ENCODE measurements around the gene OBSCN.

Gene OBSCN

GRCh38 chr1:228363686-228364067 is 155.8 kb downstream of the OBSCN start:
- in situ Hi-C loops (cut with HindIII; ENCODE audit: low sequenced_read_pairs): no loop called here

- in situ Hi-C loops (cut with HindIII; ENCODE audit: low sequenced_read_pairs): no loop called here
Observed at GRCh38 chr1:228364068-228364705, 156.3 kb downstream of the OBSCN start.

DNA sequence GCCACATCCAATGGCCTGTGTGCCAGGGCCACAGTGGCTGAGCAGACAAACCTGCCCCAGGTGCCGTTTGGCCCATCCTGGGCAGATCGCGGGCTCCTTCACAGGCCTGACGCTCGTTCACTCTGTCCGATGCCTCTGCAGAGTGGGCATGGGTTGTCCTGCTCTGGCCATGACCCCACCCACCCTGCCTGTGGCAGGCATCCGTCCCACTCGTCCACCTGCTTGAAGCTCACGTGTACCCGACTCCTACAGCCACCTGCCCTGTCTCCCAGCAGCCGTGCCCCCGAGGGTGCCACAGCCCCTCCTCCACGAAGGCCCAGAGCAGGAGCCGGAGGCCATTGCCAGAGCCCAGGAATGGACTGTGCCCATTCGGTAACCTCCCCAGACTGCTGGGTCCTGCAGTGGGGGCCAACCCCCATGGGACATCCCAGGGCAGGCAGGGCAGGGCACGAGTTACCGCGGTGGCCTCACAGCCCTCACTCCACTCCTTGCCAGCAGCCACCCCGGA is 156.9 kb downstream of the OBSCN start:
- in situ Hi-C loops (cut with HindIII; ENCODE audit: low sequenced_read_pairs): no loop called here

GRCh38 chr1:228365271-228366061 is 157.6 kb downstream of the OBSCN start:
- in situ Hi-C loops (cut with HindIII; ENCODE audit: low sequenced_read_pairs): no loop called here

DNA sequence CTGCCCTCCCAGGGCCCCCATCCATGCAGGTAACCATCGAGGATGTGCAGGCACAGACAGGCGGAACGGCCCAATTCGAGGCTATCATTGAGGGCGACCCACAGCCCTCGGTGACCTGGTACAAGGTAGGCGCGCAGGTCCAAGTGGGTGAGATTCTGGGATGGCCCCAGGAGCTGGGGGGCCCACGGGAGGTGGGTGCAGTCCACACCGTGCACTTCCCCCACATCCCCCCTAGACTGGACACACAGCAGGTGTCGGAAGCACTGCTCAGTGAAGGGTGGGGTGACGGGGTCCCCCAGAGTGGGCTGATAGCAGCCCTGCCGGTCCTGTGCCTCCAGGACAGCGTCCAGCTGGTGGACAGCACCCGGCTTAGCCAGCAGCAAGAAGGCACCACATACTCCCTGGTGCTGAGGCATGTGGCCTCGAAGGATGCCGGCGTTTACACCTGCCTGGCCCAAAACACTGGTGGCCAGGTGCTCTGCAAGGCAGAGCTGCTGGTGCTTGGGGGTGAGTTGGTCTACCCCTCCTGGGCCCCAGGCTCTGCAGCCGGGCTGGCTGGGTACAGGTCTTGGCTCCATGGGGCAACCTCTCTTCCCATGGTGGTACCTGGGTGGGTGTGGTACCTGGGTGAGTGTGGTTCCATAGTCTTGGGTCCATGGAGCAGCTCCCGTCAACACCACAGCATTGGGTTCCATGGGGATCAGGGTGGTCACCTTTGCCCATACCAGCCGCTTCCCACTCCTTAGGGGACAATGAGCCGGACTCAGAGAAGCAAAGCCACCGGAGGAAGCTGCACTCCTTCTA is 158.4 kb downstream of the OBSCN start:
- in situ Hi-C loops (cut with HindIII; ENCODE audit: low sequenced_read_pairs): no loop called here

DNA sequence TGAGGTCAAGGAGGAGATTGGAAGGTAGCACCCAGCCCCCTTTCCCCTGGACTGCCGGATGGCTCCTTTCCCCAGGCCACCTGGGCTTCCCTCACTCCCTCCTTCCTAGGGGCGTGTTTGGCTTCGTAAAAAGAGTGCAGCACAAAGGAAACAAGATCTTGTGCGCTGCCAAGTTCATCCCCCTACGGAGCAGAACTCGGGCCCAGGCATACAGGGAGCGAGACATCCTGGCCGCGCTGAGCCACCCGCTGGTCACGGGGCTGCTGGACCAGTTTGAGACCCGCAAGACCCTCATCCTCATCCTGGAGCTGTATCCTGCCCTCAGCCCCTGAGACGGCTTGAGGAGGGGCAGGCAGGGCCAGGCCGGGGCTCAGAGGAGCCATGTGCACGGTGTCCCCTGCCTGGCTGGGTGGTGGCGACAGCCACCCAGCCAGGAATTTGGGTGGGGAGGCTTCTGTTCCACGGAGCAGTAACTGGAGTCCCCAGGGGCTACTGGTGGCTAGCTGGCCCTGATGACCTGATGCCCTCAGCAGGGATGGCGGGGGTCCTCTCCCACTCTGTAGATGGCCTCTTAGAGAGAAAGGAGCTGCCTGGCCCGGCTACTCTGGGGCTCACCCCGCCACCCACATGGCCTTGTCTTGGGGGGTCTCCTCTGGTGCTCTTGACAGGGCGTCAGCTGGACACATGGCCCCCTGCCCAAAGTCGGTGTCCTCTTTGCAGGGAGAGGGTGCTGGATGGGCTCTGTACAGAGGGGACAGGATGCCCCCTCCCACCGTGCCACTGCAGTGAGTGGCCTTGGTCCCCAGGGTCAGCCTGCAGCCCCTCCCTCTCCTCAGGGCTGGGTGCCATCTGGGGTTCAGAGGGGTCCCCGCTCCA is 159.3 kb downstream of the OBSCN start:
- in situ Hi-C loops (cut with HindIII; ENCODE audit: low sequenced_read_pairs): no loop called here

- in situ Hi-C loops (cut with HindIII; ENCODE audit: low sequenced_read_pairs): no loop called here
Observed at GRCh38 chr1:228367798-228368791, 160.3 kb downstream of the OBSCN start.

DNA sequence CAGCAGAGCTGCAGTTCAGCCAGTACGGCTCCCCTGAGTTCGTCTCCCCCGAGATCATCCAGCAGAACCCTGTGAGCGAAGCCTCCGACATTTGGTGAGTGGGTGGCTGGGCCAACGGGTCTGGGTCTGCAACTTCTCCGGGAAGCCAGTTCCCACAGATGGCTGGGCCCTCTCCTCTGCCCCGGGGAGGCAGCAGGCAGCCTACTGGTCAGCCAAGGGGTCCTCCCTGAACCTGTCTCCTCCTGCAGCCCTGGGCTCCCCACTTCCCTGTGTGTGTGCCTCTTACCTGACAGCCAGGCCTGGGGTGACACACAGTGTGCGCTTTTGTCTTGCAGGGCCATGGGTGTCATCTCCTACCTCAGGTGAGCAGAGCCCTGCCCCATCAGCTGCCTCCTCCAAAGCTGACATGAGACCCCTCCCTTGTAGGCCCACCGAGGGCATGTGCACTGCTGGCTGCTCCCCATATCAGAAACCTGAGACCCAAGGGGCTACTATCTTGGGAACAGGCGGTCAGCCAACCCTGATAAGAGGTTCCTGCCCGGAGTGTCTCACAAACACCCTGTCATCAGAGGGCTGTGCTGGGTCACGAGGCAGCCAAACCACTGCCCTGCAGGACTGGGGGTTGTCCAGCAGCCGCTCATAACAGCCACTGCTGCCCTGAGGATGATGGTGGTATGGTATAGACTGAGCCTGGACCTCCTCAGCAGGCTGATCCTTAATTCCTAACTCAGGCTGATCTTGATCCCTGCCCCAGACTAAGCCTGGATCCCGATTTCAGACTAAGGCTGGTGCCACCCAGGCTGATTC is 161.2 kb downstream of the OBSCN start:
- in situ Hi-C loops (cut with HindIII; ENCODE audit: low sequenced_read_pairs): no loop called here

- in situ Hi-C loops (cut with HindIII; ENCODE audit: low sequenced_read_pairs): no loop called here
Observed at GRCh38 chr1:228369608-228370438, 162.0 kb downstream of the OBSCN start.

GRCh38 chr1:228370439-228370940 is 162.6 kb downstream of the OBSCN start:
- in situ Hi-C loops (cut with HindIII; ENCODE audit: low sequenced_read_pairs): no loop called here

GRCh38 chr1:228370941-228371740 is 163.3 kb downstream of the OBSCN start:
- in situ Hi-C loops (cut with HindIII; ENCODE audit: low sequenced_read_pairs): no loop called here

GRCh38 chr1:228371741-228372182 is 163.9 kb downstream of the OBSCN start:
- in situ Hi-C loops (cut with HindIII; ENCODE audit: low sequenced_read_pairs): no loop called here

DNA sequence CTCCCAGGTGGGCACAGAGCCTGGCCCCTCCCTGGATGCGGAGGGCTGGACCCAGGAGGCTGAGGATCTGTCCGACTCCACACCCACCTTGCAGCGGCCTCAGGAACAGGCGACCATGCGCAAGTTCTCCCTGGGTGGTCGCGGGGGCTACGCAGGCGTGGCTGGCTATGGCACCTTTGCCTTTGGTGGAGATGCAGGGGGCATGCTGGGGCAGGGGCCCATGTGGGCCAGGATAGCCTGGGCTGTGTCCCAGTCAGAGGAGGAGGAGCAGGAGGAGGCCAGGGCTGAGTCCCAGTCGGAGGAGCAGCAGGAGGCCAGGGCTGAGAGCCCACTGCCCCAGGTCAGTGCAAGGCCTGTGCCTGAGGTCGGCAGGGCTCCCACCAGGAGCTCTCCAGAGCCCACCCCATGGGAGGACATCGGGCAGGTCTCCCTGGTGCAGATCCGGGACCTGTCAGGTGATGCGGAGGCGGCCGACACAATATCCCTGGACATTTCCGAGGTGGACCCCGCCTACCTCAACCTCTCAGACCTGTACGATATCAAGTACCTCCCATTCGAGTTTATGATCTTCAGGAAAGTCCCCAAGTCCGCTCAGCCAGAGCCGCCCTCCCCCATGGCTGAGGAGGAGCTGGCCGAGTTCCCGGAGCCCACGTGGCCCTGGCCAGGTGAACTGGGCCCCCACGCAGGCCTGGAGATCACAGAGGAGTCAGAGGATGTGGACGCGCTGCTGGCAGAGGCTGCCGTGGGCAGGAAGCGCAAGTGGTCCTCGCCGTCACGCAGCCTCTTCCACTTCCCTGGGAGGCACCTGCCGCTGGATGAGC is 164.5 kb downstream of the OBSCN start:
- in situ Hi-C loops (cut with HindIII; ENCODE audit: low sequenced_read_pairs): no loop called here

DNA sequence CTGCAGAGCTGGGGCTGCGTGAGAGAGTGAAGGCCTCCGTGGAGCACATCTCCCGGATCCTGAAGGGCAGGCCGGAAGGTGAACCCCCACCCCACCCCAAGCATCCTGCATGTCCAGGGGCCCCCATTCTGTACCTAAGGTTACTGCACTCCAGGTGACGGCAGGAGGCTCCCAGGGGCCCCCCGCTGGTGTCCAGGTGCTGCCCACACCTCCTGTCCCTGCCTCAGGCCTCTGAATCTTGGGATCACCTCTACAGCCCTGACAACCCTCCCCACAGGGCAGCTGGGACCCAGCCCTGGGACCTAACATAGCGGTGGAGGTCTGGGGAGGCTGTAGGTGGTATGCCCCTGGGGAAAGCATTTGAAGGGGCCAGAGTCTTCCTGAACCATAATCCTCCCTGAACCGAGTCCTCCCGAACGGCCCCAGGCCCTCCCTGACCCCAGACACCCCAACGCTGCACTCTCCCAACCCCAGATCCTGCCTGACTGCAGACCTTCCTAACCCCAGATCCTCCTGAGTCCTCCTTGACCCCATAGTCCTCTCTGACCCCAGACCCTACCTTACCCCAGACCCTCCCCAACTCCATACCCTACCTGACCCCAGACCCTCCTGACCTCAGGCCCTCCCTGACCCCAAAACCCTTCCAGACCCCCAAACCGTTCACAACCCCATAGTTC is 165.3 kb downstream of the OBSCN start:
- in situ Hi-C loops (cut with HindIII; ENCODE audit: low sequenced_read_pairs): no loop called here

Measured in DLD1 (cell line).